ENCODE results near the gene DCDC1.

DNA sequence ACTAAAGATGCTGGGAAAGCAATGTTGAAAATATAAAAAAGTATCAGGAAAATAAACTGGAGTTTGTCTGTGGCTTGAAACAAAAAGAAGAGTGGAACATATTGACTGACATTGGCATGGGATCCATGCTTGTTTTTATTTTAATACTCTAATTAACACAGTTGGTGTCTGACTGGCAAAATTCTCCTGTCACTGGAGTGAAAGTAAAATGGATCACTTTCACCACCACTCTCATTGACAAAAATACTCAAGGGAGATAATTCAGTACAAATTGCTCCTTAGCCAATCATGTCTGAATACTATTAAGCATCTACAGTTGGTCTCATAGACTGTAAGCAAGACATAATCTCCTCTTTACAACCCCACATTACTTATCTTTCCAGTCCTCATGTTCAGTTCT is 101.8 kb downstream of the DCDC1 start:
- TF ChIP-seq, protein P1, sequence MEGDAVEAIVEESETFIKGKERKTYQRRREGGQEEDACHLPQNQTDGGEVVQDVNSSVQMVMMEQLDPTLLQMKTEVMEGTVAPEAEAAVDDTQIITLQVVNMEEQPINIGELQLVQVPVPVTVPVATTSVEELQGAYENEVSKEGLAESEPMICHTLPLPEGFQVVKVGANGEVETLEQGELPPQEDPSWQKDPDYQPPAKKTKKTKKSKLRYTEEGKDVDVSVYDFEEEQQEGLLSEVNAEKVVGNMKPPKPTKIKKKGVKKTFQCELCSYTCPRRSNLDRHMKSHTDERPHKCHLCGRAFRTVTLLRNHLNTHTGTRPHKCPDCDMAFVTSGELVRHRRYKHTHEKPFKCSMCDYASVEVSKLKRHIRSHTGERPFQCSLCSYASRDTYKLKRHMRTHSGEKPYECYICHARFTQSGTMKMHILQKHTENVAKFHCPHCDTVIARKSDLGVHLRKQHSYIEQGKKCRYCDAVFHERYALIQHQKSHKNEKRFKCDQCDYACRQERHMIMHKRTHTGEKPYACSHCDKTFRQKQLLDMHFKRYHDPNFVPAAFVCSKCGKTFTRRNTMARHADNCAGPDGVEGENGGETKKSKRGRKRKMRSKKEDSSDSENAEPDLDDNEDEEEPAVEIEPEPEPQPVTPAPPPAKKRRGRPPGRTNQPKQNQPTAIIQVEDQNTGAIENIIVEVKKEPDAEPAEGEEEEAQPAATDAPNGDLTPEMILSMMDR (IDR thresholded peaks at IDR 0.05), result no peak
- no peak for TF ChIP-seq POLR2A (IDR thresholded peaks at IDR 0.05)
